GM19397 (cell line): Measurements from ENCODE around the gene PLAC1.

Experiments used
- ATAC-seq: cut with Tn5 transposase; IDR thresholded peaks from one replicate; pipeline ENCODE4 v1.9.1; 2021; ENCODE audit warnings: mild to moderate bottlenecking, moderate library complexity; ENCODE audit not compliant: unreplicated experiment

The PLAC1 gene, protein sequence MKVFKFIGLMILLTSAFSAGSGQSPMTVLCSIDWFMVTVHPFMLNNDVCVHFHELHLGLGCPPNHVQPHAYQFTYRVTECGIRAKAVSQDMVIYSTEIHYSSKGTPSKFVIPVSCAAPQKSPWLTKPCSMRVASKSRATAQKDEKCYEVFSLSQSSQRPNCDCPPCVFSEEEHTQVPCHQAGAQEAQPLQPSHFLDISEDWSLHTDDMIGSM

DNA sequence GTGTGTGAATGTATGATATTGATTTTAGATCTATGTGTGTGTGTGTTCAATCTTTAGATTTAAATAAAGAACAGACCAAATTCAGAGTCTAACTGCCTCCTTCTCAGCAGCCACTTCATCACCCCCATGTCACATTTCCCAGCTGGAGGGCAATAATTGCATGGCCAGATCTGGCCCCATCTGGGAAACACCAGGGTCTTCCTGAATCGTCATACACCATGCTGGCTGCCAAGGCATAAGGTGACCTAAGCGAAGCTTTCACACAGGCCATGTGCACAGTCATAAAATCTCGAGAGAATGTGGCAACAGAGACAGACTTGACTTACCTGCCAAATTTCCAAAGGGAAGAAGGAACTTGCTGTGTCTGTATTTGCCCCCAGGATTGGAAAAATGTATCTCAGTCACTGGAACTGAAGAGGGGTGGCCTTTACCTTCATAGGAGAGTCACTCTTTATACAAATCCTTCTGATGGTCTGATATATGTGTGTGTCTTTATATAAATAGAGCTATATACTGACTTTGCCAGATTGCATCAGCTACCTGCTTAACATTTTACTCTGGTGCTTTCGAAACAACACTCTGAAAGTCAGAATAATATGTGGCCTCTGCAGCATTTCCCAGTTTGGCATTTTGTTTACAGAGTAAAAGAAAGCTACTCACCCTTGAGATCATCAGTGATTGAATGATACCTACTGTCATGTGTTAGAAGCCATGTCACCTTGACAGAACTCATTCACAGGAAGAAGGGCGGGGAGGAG is at the start of gene PLAC1:
Gene PLAC1, minus strand, starts transcription at position 470 of the 758 bp plus-strand sequence. CDS start 91,789 bp downstream, outside the sequence.
- ATAC-seq, result no peak

DNA sequence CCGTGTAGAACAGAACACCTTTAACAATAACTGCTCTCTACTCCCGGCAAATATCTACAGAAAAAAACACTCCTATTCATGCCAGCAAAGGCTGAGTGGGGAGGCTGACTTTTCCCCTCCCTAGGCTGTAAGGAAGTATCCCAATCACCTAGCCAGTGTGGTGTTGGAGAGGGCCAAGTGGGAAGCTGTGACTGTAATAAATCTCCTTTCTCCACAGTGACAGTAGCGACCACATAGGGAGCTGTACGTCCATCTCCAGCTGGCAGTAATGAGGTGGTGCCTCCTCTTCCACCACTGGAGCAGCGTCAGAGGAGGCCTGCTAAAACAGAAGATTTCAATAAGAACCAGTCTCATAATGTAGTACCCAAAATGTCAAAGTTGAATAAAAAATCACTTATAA is 47.9 kb upstream of the PLAC1 start:
- ATAC-seq, result no peak

DNA sequence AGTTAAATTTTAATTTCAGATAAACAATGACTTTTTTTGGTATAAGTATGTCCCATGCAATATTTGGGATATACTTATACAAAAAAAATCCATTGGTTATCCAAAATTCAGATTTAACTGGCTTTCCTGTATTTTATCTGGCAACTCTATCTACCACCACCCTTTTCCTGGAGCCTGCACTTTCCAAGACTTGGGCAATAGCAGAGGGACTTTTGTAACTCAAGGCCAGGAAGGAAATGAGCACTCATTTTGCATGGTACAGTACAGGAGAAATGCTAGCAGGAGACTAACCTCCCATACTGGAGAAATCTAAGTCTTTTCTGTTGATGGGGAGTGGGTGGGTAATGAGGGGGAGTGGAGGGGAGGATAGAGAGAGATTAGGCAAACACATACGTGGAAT is 37.7 kb upstream of the PLAC1 start:
- no peak for ATAC-seq

DNA sequence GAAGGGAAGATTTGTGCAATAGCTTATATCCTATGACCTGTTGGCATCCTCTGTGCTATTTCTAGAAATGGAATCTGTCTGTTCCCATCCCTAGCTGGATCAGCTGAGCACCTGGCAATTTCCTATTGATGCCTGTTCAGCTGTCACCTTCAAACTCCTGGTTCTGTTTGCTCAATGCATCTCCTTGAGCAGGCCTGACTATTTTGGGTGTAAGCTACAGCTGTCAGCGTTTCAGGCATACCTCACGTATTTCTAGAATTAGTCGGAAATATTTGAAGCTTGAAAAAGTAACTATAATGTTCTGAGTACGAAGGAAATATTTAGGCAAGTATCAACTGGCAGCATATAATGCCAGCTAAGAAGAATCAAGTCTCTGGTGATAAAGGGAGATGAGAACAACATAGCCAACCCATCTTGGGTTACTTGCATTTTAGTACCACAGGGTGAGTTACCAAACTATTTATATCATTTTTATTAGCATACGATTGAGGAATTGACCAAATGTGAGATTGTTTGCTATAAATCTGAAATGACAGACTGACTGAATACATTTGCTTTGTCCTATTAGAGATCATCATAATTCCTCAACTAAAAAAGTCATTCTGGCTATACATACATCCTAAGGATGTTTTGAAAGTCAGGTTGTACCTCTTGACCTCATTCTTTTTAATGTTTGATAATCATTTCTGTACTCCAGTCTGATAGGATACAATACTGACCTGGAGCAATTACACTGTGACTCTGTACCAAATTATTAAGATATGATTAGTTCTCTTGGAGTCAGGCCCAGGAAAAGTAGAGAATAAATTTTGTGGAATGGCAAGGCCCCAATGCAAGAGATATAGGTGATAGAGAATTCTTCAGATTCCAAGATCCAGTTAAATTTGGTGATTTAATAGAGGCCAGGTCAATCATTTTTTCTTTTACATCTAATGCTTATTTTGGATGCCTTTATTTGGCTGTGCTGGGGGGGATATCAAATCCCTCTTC is 36.4 kb upstream of the PLAC1 start:
- ATAC-seq, result no peak

DNA sequence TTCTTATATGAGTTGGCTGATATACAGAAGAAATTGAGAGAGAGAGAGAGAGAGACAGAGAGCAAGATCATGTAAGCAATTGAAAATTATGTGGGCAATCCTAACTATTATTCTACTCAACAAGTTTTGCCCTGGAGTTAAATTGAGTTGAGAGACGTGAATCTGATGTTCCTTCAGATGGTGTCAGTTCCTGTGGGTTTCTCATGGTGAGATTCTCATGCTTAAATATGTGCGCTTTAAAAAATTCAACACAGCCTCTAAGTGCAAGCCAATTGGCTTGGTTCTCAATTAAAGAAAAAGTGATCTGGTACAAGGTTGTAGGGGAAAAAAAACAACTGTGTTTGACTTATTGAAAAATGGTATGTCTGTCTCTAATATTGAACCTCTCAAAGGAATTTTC is 35.4 kb upstream of the PLAC1 start:
- ATAC-seq, result no peak

DNA sequence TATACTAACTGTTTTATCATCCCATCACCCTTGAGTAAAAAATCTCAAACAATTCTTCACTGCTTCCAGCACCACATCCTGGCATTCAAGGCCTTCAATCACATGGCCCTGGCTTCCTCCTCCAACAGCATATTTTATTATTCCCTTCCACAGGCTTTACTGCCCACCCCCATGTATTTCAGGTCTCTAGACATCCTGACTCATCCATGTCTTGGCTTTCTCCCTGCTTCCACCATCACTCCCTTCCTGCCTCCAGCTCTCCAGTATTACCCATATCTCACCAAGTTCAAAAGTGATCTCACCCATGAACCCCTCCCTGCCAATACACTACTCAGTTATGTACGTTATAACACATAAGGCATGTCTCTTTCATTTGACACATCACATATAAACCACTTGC is 34.7 kb upstream of the PLAC1 start:
- ATAC-seq, result no peak

DNA sequence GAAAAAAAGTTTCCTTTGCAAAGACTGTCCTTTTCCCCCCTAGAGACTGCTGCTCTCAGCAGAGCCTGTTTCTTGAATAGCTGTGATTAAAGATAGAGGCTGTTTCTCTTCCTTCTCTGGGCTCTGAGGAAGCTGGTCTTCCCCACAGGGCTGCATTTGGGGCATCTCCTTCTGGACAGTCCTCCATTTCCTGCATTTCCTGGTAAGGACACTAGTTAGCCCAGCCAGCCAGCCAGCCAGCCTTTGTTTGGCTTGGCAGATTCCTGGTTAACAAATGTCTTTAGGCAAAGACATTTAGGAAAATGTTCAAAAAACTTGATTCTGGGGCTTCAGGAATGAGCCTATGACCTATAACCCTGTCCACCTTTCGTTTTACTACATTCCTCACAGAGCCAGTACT is 34.0 kb upstream of the PLAC1 start:
- ATAC-seq, result no peak

DNA sequence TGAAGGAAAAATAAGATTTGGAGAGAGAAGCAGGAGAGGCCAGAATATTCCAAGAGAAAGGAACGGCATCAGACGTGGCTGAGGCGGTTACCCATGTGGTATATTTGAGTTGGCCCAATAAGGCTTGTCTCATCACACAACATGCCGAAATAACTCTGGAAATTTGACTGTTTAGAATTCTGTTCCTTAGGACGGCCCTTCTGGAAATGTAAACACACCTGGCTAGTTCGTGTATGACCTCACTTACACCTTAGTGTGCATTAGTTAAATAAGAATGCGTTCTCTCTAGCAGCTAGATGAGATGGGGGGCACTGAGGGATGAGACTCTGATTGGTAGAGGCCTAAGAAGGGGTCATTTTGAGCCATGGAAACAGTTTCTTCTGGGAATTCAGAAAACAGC is 33.2 kb upstream of the PLAC1 start:
- no peak for ATAC-seq

DNA sequence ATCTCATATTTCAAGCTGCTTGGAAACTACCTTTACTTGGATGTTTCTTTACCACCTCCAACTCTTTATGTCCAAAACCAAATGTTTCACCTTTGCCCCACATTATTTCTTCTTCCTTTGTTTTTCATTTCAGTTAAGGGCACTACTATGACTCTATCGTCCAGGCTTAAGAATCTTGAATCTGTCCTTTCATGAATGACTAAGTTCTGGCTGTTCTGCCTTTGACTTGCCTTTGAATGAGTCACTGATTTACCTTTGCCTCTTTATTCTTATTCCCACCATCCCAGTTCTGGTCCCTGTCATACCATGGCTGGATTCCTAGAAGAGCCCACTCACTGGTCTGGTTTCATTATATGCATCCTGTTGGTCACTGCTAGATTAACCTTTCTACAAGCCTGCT is 30.6 kb upstream of the PLAC1 start:
- ATAC-seq, result no peak

DNA sequence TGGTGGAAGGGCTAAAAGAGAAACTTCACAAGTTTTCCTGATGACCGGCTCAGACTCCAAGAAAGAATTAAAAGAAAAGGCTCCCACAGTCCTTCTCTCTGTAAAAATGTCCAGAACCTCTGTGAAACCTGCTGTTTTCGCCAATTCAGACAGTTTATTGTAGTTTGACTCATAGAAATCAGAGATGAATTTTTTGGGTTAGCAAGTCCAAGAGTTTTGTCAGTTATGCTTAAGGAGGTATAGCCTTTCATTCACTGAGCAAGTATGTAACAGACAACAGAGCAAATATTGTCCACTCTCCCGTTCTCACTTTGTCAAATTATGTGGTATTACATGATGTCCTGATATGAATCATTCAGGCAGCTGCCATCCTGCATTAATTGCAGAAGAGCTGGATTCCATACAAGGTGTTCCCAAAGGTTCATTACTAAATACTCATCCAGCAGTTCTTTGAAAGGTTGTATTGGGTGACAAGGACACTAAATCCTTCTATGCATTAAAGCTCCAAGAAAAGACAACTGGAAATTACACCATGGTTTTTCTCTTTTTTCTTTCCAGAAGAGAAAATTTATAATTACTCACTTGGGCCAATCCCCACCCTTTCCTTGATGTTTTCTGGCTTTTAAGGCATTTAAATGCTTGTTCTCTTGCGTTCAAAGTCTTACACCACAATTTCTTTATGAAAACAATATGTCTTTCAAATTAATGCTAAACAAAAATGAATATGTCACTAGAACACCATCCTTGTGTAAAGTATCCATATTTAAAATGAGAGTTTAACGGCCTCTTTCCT is 30.0 kb upstream of the PLAC1 start:
- ATAC-seq, result no peak

DNA sequence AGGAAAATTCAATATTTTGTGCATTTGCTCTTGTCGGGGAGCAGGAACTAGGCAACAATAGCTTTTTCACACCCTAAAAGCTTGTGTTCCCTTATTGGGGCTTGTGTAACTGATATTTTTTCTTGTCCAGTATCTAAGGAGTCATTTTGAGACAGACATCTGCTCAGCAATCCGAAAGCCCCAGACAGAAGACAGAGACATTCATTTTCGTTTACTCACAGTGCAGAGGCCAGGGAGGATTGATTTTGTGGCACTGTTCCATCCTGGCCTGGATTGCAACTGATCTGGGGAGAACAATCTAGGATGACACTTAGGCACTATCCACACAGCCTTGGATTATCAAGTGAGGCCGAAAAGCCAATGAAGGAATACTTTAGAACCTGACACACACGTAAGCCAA is 27.4 kb upstream of the PLAC1 start:
- no peak for ATAC-seq

DNA sequence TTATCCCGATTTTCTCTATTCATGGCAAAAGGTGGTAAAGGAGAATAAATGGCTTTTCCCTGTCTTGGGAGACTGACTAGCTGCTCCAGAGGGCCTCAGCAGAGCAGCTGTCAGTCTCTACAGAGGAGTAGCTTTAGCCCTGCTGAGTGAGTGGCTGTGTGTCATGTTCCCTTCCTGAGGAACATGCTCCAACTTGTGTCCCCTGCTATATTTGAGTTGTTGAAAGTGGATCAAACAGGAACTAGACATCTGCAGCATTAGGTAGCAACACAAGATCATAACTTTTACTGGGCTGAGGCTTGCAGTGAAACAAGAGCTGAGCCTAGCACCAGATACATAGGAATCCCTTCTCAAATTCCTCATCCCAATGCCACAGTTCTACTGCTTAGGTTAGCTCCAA is 26.7 kb upstream of the PLAC1 start:
- no peak for ATAC-seq

DNA sequence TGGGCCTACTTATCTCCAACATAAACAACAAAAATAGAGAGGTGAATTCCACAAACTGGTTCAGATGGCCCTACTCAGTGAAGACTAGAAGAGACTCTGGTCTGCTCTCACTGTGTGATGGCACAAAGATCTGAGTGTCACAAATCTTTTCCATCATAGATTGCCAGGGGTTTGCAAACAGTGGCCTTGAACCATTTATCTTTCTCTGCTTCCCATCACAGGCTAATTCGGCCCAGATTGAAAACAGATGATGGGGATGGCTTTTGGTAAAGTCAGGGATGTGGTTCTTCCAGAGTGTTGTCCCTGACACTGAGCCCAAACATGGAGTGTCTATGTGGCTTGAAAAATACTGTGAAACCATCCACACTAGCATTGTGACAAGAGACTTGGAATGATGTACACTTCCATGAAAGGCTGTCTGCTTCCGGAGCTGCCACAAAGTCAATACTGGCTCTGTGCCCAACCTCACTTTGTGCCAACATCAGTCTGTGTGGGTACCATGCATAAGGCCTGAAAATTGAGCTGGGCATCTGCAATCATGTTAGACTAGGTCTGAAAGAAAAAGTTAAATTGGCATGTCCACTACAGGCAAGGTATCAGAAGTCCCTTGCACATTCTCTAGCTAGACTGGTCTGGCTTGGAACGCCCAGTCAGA is 25.2 kb upstream of the PLAC1 start:
- ATAC-seq, result no peak

DNA sequence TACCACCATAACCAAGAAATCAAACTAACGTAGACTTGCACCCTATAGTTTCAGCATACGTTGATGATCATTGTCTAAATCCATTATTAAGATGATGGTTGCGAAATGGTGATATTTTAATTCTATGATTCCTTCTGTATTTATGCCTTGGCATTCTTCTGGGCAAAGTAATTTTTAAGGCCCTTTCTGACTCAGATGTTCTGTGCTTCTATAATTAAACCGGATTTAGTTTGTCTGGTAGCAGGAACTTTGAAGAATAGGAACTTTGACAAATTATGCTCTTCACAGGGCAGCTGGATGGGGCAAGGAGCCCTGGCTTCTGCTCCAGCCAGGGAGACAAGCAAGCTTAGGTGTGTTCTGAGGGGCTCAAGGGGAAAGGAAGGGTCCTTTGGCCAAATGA is 23.8 kb upstream of the PLAC1 start:
- no peak for ATAC-seq

DNA sequence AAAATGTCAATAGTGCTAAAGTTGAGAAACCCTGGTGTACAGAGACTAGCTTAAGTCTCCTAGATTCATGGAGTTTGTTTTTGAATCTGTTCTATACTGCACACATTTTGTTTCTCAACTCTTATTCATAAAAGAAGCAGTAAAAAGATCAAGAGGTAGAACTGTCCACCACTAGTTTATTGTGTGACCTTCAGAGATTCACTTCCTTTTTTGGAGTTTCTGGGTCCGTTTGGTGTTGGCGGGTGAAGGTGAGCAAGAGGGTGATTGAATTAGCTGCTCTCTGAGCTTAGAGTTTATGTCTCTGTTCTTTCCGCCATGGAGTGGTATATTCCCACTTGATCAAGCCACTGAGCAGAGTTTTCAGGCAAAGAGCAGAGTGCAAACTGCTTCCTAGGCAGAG is 21.4 kb upstream of the PLAC1 start:
- ATAC-seq, result no peak

DNA sequence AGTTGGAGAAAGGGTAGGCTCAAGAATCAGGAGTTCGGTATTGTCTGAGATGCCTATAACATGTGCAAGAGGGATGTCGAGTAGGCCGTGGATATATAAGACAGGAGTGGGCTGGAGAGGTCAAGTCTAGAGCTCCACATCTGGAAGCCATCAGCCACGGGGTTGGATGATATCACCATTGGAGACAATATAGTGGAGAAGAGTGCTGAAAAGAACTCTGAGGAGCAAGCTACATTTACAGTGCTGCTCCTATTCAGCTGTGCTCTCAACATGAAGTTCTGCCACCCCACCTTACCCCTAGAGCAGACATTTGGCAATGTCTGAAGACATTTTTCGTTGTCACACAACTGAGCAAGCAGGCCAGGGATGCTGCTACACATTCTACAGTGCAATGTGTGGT is 20.9 kb upstream of the PLAC1 start:
- no peak for ATAC-seq

DNA sequence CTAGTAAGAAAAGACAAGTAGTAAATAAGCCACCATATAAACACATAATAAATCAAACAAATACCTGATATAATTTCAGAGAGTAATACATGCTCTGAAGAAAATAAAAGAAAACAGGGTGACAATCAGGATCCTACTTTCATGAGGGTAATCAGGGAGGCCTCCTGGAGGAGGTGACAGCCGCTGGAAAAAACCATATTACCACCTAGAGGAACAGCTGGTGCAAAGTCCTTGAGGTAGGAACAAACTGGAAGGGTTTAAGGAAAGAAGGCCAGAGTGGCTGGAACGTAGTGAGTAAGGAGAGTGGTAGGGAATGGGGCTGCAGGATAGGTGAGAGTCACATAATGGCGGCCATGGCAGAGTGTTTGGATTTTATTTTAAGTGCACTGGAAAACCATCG is 19.1 kb upstream of the PLAC1 start:
- no peak for ATAC-seq

DNA sequence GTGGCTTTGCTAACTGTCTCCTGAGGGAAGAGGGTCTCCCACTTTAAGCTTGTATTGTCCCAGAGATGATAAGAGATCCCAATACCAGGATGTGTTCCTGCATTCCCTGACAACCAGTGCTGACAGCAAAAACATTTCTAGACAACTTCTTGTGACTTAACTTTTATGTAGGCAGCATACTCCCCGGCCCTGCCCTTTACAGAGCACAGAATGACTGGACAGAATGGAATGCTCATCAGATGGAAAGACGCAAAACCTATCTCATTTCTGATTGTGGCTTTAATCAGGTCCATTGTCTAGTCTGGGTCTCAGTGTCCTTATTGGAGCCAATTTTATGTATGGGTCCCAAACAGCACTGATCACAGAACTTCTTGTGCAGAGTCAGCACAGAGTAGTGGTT is 18.2 kb upstream of the PLAC1 start:
- ATAC-seq, result no peak

DNA sequence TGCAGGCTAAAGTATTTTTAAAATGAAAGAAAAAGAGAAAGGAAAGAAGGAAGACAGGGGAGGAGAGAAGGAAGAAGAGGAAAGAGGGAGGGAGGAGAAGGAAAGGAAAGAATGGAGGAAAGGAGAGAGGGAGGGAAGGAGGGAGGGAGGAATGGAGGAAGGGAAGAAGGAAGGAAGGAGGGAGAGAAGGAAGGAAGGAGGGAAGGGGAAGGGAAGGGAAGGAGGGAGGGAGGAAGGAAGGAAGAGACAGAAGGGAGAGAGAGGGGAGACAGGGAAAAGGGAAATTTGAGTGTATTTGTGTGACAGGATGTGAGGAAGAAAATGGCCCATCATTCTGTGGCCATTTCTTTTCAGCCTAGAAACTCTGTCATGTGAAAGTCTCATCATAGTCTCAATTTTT is 14.9 kb upstream of the PLAC1 start:
- no peak for ATAC-seq

DNA sequence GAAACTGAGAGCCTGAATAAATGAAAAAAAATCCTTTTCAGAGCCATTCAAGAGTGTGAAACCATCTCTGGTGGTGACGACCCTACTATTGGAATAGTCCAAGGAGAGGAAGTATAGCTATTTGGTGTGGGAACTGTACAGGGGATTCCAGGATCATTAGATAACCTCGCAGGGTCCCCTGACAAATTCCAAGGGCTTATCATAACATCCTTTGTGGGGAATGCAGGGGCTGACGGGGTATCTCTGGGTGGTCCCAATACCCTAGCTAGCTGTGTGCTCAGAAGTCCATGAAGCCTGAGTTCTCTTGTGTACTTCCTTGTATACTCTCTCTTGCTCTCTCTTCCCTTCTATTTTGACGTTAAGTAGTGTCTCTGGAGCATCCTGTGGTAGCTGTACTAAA is 13.8 kb upstream of the PLAC1 start:
- ATAC-seq, result no peak
